IPS-NIHi7 (cell line): ENCODE results near the gene VAMP2.
"Not testable (repeated sequence)": the region's sequence is repeated elsewhere in the genome, so short reads cannot be mapped to it uniquely, and the experiment has no call there.

Source experiments
- DNase-seq: peaks from one replicate; pipeline ENCODE4 v3.0.0; 2012; ENCODE audit warnings: mixed read lengths; ENCODE audit errors: extremely low spot score

The VAMP2 gene

GRCh38 chr17:8176197-8176940 is 13.6 kb upstream of the VAMP2 start, which contains the start of gene TMEM107:
Gene TMEM107 (minus strand): TSS chr17:8176380. CDS start chr17:8176286, 94 bp downstream.
- peak; percentile 78 for DNase-seq

- no peak for DNase-seq
Observed at GRCh38 chr17:8175795-8176196, 13.0 kb upstream of the VAMP2 start.

- DNase-seq: no peak
Observed at GRCh38 chr17:8173871-8174322, 11.1 kb upstream of the VAMP2 start.

- no peak for DNase-seq
Observed at GRCh38 chr17:8173056-8173870, 10.5 kb upstream of the VAMP2 start.

GRCh38 chr17:8170186-8170585 is 7.4 kb upstream of the VAMP2 start:
- DNase-seq: not testable (repeated sequence)

- DNase-seq: no peak
Observed at GRCh38 chr17:8167526-8167925, 4.8 kb upstream of the VAMP2 start.

- DNase-seq: no peak
Observed at GRCh38 chr17:8166731-8167130, 4.0 kb upstream of the VAMP2 start.

GRCh38 chr17:8164815-8165131 is 2.0 kb upstream of the VAMP2 start:
- no peak for DNase-seq

GRCh38 chr17:8163978-8164814 is 1.4 kb upstream of the VAMP2 start:
- DNase-seq: peak; percentile 31

- peak; percentile 63 for DNase-seq
Observed at GRCh38 chr17:8162997-8163977, 539 bp upstream of the VAMP2 start.

GRCh38 chr17:8161289-8162232 is 1.2 kb downstream of the VAMP2 start:
- DNase-seq: no peak

GRCh38 chr17:8160741-8161221 is 2.0 kb downstream of the VAMP2 start:
- DNase-seq: no peak

- no peak for DNase-seq
Observed at GRCh38 chr17:8160224-8160577, 2.5 kb downstream of the VAMP2 start.

- no peak for DNase-seq
Observed at GRCh38 chr17:8159459-8160223, 3.1 kb downstream of the VAMP2 start.

- no peak for DNase-seq
Observed at GRCh38 chr17:8159032-8159400, 3.7 kb downstream of the VAMP2 start.

GRCh38 chr17:8158267-8159031 is 4.3 kb downstream of the VAMP2 start:
- DNase-seq: peak; percentile 68

- peak; percentile 94 for DNase-seq
Observed at GRCh38 chr17:8156246-8156992, 6.3 kb downstream of the VAMP2 start.

- no peak for DNase-seq
Observed at GRCh38 chr17:8155996-8156245, 6.8 kb downstream of the VAMP2 start.
